Fibroblast of upper back skin (primary cell): ENCODE results near the gene MRPL39.
"Not testable (repeated sequence)": the region's sequence is repeated elsewhere in the genome, so short reads cannot be mapped to it uniquely, and the experiment has no call there.

Experiments
- DNase-seq: peaks from one replicate; pipeline ENCODE4 v3.0.0-alpha.2; 2013

MRPL39 gene

DNA sequence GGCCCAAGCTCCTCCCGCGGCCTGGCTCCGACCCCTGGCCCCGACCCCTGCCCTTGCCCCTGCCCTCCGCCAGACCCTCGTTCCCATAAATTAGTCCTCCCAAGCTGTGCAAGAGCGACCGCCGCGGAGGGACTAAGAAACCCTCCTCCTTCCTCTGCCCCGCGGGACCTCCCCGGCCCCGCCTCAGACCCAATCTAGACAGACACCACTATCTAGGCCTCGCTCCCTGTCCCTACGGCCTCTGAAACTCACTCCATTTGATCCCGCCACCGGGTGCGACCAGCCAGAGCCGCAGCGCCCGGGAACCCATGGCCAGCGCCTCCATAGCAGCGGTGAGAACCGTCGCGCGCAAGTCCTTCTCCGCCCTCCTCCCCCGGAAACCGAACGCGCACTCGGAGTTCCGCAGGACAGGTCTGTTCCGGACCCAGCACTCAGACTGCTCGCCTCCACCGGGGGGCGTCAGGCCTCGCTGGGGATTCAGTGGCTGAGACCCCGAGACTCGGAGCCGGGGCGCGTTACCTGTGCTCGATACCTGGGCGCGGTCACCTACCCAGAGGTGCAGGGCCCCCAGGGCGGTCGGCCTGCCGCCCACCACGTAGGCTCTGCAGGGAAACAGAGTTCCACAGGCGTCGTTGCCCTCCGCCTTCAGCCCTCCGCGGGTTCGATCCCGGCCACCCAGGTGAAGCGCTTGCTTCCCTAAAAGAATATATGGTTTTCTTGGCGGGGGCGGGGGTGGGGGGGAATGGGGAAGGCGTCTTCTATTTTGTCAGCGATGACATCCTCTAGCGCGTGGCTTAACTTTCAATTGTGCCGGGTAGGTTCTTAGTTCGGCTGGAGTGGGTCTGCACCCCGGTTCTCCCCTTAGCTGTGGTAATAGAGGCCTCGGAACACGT, at the start of gene MRPL39:
Gene MRPL39, minus strand, starts transcription at position 331 of the 893 bp plus-strand sequence. Its CDS starts 6 bp downstream, at position 325.
- DNase-seq: peak; percentile 90

GRCh38 chr21:25656412-25656811, 49.1 kb upstream of the MRPL39 start:
- no peak for DNase-seq

GRCh38 chr21:25649146-25649545, 41.9 kb upstream of the MRPL39 start:
- no peak for DNase-seq

GRCh38 chr21:25647647-25648046, 40.4 kb upstream of the MRPL39 start:
- no peak for DNase-seq

DNA sequence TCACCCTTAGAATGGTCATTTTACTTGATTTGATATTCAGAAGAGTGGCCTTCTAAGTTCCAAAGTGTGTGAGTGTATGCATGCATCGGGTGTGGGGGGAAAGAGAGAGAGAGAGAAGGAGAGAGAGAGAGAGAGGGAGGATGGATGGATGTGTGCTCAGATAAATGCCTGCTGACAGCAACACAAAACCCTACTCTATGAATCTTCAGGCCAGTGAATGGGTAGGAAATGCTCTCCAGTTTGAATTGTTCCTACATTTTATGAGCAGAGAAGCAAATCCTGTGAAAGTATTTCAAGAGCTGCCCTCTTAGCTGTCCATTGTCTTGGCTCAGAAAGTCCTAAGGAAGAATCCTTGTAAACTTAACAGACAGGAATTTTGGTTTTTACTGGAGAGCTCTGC, 39.2 kb upstream of the MRPL39 start:
- DNase-seq: no peak

GRCh38 chr21:25643486-25643885, 36.2 kb upstream of the MRPL39 start:
- DNase-seq: no peak

- DNase-seq: no peak
These were observed 33.6 kb upstream of the MRPL39 start for GRCh38 chr21:25640943-25641292.

DNA sequence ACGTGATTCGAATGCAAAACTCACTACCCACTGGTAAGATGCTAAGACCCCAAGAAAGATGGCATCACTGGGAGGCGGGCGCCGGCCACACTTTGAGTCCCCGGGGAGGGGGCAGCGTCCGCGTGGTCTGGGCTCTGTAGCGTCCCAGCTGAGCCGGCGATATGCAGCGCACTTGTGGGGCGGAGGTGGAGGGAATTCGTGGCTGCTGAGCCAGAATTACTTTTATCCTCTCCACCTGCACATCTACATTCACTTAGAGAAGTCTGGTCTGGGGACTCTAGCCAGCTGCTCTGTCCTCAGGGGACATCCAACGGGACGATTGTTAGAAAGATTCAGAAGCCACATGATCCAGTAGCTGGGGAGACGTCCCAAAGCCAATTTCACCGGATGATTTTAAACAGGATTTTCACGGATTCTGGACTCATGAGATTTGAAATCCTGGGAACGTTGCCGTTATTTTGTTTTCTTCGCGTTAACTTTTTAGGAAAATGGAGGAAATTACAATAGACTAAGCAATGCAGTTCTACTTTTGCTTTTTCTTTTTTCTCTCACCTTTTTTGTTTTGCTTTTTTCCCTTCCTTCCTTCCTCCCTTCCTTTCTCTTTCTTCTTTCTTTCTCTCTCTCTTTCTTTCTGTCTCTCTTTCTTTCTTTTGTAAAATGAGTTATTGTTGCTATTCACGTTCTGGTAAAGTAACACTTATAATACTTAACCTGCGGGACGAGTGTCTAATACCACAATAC, 33.1 kb upstream of the MRPL39 start:
- no peak for DNase-seq

- peak; percentile 38 for DNase-seq
These were observed 32.4 kb upstream of the MRPL39 start for GRCh38 chr21:25639551-25640201.

- peak; percentile 51 for DNase-seq
These were observed 31.6 kb upstream of the MRPL39 start, which contains the start of gene JAM2 for GRCh38 chr21:25638660-25639550. Gene JAM2 (plus strand): TSS chr21:25639258. CDS start chr21:25639822, 564 bp downstream.

GRCh38 chr21:25637851-25638659, 30.8 kb upstream of the MRPL39 start:
- peak; percentile 12 for DNase-seq

DNA sequence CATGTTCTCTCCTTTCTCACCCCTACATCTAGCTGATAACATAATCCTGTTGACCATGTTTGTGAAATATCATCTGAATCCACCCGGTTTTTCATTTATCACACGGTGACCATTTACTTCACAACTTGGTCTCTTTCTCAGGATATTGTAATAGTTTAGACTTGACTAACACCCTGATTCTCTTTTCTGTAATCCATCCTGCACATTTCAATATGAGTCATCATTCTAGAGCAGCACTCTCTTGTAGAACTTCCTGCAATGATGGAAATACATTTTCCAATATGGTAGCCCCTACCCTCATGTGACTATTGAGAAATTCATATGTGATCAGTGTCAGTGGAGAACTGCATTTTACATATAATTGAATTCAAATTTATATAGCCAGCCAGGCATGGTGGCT, 29.4 kb upstream of the MRPL39 start:
- peak; percentile 12 for DNase-seq

DNA sequence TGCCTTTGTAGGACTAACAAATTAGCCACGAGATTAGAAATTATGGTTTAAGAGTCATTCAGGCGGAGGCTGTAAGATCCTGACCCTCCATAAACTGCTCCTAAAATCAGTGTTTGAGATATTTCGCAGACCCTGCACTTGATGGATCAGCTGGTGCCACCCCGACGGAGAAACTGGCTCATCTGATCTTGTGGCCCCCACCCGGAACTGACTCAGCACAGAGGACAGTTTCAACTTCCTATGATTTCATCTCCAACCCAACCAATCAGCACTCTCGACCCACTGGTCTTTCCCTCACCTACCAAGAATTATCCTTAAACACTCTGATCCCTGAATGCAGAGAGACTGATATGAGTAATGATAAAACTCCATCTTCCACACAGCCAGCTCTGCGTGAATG, 28.0 kb upstream of the MRPL39 start:
- no peak for DNase-seq

- no peak for DNase-seq
These were observed 25.0 kb upstream of the MRPL39 start for GRCh38 chr21:25632296-25632695.

- no peak for DNase-seq
These were observed 19.5 kb upstream of the MRPL39 start for GRCh38 chr21:25626757-25627156.

DNA sequence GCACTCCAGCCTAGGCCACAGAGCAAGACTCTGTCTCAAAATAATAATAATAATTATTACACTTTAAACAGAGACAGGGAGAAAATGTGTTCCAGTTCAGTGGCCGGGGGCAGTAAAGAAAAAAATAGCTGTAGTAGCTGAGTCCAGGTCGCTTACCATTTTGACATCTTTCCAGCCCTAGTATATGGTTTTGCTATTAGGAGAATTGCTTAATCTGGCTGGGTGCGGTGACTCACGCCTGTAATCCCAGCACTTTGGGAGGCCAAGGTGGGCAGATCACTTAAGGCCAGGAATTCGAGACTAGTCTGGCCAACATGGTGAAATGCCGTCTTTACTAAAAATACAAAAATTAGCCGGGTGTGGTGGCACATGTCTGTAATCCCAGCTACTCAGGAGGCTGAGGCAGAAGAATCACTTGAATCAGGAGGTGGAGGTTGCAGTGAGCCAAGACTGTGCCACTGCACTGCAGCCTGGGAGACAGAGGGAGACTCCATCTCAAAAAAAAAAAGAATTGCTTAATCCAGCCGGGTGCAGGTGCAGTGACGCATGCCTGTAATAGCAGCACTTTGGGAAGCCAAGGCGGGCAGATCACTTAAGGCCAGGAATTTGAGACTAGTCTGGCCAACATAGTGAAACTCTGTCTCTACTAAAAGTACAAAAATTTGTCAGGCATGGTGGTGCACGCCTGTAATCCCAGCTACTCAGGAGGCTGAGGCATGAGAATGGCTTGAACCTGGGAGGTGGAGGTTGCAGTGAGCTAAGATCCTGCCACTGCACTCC, 18.7 kb upstream of the MRPL39 start:
- not testable (repeated sequence) for DNase-seq

DNA sequence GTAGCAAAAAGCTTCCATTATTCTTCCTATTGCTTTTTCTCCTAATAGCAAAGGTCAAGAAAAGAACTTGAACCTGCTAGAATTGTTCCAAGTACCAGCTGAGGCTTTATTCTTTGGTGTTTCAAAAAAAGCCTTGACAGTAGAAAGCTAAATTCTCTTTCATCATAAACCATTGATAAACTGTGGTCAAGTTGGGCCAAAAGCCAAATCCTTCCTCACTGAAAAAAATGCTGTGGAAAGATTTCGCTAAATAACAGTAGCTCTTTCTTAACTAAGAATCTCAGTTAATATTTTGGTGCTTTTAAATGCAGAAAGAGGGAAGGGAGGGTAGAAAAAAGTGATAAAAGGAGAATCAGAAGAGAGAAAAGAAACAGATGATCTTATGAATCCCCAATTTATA, 17.8 kb upstream of the MRPL39 start:
- peak; percentile 7 for DNase-seq

DNA sequence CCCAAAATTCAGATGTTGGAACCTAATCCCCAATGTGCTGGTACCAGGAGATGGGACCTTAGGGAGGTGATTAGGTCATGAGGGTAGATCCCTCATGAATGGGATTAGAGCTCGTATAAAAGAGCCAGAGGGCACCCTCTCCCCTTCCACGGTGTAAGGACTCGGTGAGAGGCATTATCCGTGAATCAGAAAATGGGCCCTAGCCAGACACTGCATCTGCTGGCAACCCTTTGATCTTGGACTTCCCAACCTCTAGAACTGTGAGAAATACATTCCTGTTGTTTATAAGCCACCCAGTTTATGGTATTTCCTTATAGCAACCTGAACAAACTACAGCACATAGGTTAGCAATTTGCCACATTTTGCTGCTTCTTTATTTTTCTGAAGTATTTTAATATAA, 17.2 kb upstream of the MRPL39 start:
- no peak for DNase-seq

- DNase-seq: no peak
These were observed 11.9 kb upstream of the MRPL39 start for GRCh38 chr21:25619198-25619597.

- DNase-seq: no peak
These were observed 8.6 kb upstream of the MRPL39 start for GRCh38 chr21:25615880-25616279.

DNA sequence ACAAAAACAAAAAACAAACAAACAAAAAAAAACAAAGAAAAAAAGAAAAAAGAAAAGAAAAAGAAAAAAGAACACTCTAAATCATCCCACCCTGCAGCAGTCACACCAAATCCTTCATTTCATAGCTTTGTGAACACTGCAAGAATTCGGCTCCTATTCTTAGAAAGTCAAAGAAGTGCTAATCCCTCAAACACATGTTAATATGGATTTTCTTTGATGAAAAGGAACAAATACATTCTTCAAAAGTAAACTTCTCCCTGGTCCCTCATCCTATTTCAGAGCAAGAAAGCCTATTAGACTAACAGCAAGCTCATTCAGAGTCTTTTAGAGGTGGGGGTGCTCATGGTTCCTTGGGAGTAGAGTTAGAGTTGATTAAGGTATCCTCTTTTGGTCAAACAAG, 7.2 kb upstream of the MRPL39 start:
- no peak for DNase-seq
